Pulmonary artery endothelial cell (primary cell): ENCODE measurements around the gene WEE2. TPM values are rescaled to one million over a fixed set of nuclear protein-coding genes. Genes with fewer than 3 reads are reported as not detected.
"Not testable (repeated sequence)": the region's sequence is repeated elsewhere in the genome, so short reads cannot be mapped to it uniquely, and the experiment has no call there.

Experiments
- DNase-seq: peaks from one replicate; pipeline ENCODE4 v3.0.0-alpha.2; 2011; ENCODE audit warnings: low read depth, low spot score
- total RNA-seq: library from RNA; depleted of rRNA; stranded (reverse); fragments of >200 nt; gene quantifications from 2 replicates; pipeline ENCODE4 v1.2.3, GENCODE V29; 2014

The WEE2 gene
- total RNA-seq, 1 donor from 2014 or later = not detected

DNA sequence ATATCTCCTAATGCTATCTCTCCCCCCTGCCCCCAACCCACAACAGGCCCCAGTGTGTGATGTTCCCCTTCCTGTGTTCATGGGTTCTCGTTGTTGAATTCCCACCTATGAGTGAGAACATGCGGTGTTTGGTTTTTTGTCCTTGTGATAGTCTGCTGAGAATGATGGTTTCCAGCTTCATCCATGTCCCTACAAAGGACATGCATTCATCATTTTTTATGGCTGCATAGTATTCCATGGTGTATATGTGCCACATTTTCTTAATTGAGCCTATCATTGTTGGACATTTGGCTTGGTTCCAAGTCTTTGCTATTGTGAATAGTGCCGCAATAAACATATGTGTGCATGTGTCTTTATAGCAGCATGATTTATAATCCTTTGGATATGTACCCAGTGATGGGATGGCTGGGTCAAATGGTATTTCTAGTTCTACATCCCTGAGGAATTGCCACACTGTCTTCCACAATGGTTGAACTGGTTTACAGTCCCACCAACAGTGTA is 62.0 kb downstream of the WEE2 start:
- DNase-seq = not testable (repeated sequence)

DNA sequence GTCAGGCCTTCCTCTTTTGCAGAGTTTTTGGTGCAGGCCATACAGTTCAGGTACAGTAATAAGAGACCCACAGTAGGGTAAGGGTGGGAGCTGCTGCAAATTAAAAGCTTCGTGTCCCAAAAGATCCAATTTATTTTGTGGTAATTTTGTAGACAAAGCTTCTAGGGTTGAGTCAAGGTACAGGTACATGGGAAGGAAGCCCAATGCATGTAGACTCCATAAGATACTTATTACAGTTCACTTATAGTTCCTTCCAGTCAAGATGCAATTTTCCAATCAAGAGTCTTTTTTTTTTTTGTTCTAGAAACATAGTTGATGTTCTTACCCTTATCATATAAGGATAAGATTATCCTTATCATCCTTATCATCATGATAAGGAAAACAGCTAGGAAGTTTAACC is 68.2 kb downstream of the WEE2 start, which contains the start of gene TAS2R4:
Gene TAS2R4, plus strand, starts transcription at position 301 of the 400 bp plus-strand sequence. CDS start 1,815 bp downstream, outside the sequence.
- DNase-seq = no peak

Other genes with a start within 250 kb of the WEE2 start
- gene AGK, start 156.9 kb upstream of the WEE2 start, total RNA-seq = 27.1 and 28.5 TPM in 2 replicates
- 33.9 and 38.3 TPM in 2 replicates for gene DENND11, start 6.2 kb upstream of the WEE2 start, total RNA-seq
- gene SSBP1, start 30.0 kb downstream of the WEE2 start, total RNA-seq = 200 and 204 TPM in 2 replicates
- gene TAS2R3, start 55.7 kb downstream of the WEE2 start, total RNA-seq = 0.46 and 1.3 TPM in 2 replicates
- 0.33 and 0.85 TPM in 2 replicates for gene TAS2R4, start 68.3 kb downstream of the WEE2 start, total RNA-seq
- gene TAS2R5, start 81.9 kb downstream of the WEE2 start, total RNA-seq = 0.53 and 0.74 TPM in 2 replicates
- not detected in 2 replicates for gene PRSS37, start 133.1 kb downstream of the WEE2 start, total RNA-seq
- gene OR9A4, start 208.0 kb downstream of the WEE2 start, total RNA-seq = not detected in 2 replicates
- not detected in 2 replicates for gene CLEC5A, start 238.6 kb downstream of the WEE2 start, total RNA-seq